Fibroblast of skin of left biceps (primary cell): ENCODE results near the gene DAZ2.
"Not testable (repeated sequence)": the region's sequence is repeated elsewhere in the genome, so short reads cannot be mapped to it uniquely, and the experiment has no call there.

Source experiments
- DNase-seq, 2 experiments: peaks; one replicate each; pipeline ENCODE4 v3.0.0-alpha.2; 2013; ENCODE audit warnings: low read depth in 2 of 2

Gene DAZ2

GRCh38 chrY:23219233-23219632, at the start of gene DAZ2:
DAZ2 (plus strand) TSS chrY:23219533; CDS start chrY:23219741, 208 bp downstream.
- not testable (repeated sequence) for DNase-seq

GRCh38 chrY:23198908-23199307, 20.4 kb upstream of the DAZ2 start, which contains the start of gene DAZ1:
DAZ1 (minus strand) TSS chrY:23199008; CDS start chrY:23198800, 208 bp downstream.
- not testable (repeated sequence) for DNase-seq

GRCh38 chrY:23207455-23207854, 11.9 kb upstream of the DAZ2 start:
- DNase-seq, result not testable (repeated sequence)

- DNase-seq, result not testable (repeated sequence)
These were observed 9.4 kb upstream of the DAZ2 start for GRCh38 chrY:23209802-23210495.

- not testable (repeated sequence) for DNase-seq
These were observed 8.7 kb upstream of the DAZ2 start for GRCh38 chrY:23210681-23211080.
